HEK293 (cell line): ENCODE data around the gene PDE6B.
A peak's percentile ranks its signal among the peaks of the same experiment; 100 is the strongest.

ENCODE experiments used
- CTCF ChIA-PET: fragments of 350-600 bp; formaldehyde crosslinking; extraction: SDS; loops from one replicate; lab custom pipeline; 2021; ENCODE audit warnings: antibody characterized with exemption; lab: Yijun Ruan, JAX
- POLR2A ChIA-PET: fragments of 300-600 bp; formaldehyde crosslinking; extraction: SDS; loops from one replicate; lab custom pipeline; 2020; ENCODE audit warnings: antibody characterized with exemption, inconsistent platforms; lab: Yijun Ruan, JAX
- H3K27ac ChIP-seq: fragments of 200-500 bp; sonication (Bioruptor generic); 2 replicates; pipeline ENCODE4 v1.5.1; 2014; ENCODE audit warnings: low read depth, low read length, control low read depth, inconsistent platforms; ENCODE audit errors: extremely low read depth
- H3K36me3 ChIP-seq, 2 experiments: fragments of 200-500 bp in 1 of 2; sonication (Bioruptor generic) in 1 of 2; 1 replicate in 1 of 2; 2 replicates in 1 of 2; pipeline ENCODE4 v1.5.1; 2014 to 2017; ENCODE audit warnings: inconsistent platforms in 2 of 2, low read length in 2 of 2; ENCODE audit not compliant: control insufficient read depth in 2 of 2, insufficient read depth in 1 of 2
- H3K4me1 ChIP-seq: fragments of 200-500 bp; sonication (Bioruptor generic); 2 replicates; pipeline ENCODE4 v1.5.1; 2014; ENCODE audit warnings: mild to moderate bottlenecking, low read length, inconsistent platforms; ENCODE audit not compliant: control insufficient read depth, insufficient read depth
- H3K4me3 ChIP-seq: 2 replicates; pipeline ENCODE4 v1.5.1; 2011; ENCODE audit warnings: low read depth, mild to moderate bottlenecking, control low read depth, low read length, moderate library complexity
- H3K9me3 ChIP-seq: fragments of 200-500 bp; sonication (Bioruptor generic); 2 replicates; pipeline ENCODE4 v1.5.1; 2014; ENCODE audit warnings: low read depth, low read length, inconsistent platforms; ENCODE audit not compliant: control insufficient read depth, insufficient read depth
- EGR2 ChIP-seq: fragments of 450-650 bp; formaldehyde crosslinking; IDR thresholded peaks from 2 replicates; pipeline ENCODE4 v1.5.1; 2016; ENCODE audit warnings: low read depth, missing biosample characterization, missing genetic modification characterization
- GLI2 ChIP-seq: fragments of 450-650 bp; formaldehyde crosslinking; IDR thresholded peaks from 2 replicates; pipeline ENCODE4; 2017; ENCODE audit warnings: missing biosample characterization, missing genetic modification characterization, low read depth, borderline replicate concordance
- GLIS2 ChIP-seq: fragments of 450-650 bp; formaldehyde crosslinking; IDR thresholded peaks from 2 replicates; pipeline ENCODE4 v1.5.1; 2016; ENCODE audit warnings: missing biosample characterization, missing genetic modification characterization
- ZFHX2 ChIP-seq: fragments of 450-650 bp; formaldehyde crosslinking; conservative IDR thresholded peaks from 2 replicates; pipeline ENCODE4 v1.5.1; 2016; ENCODE audit warnings: missing biosample characterization, missing genetic modification characterization
- ZNF174 ChIP-seq: fragments of 450-650 bp; formaldehyde crosslinking; IDR thresholded peaks from 2 replicates; pipeline ENCODE4 v1.5.0; 2017; ENCODE audit warnings: missing biosample characterization, mild to moderate bottlenecking, missing genetic modification characterization
- ZNF529 ChIP-seq: fragments of 450-650 bp; formaldehyde crosslinking; IDR thresholded peaks from 2 replicates; pipeline ENCODE4 v1.5.1; 2017; ENCODE audit warnings: missing genetic modification characterization, missing biosample characterization; ENCODE audit not compliant: insufficient replicate concordance
- ZNF600 ChIP-seq: fragments of 450-650 bp; formaldehyde crosslinking; IDR thresholded peaks from 2 replicates; pipeline ENCODE4 v1.5.1; 2016; ENCODE audit warnings: missing biosample characterization, missing genetic modification characterization
- ZNF768 ChIP-seq: fragments of 450-650 bp; formaldehyde crosslinking; IDR thresholded peaks from 2 replicates; pipeline ENCODE4 v1.5.1; 2018; ENCODE audit warnings: missing biosample characterization, mild to moderate bottlenecking, missing genetic modification characterization
- ZNF791 ChIP-seq: fragments of 450-650 bp; formaldehyde crosslinking; IDR thresholded peaks from 2 replicates; pipeline ENCODE4 v1.5.1; 2016; ENCODE audit warnings: missing biosample characterization, missing genetic modification characterization
- TF ChIP-seq, protein P1 (sequence below): fragments of 450-650 bp; formaldehyde crosslinking; IDR thresholded peaks from 2 replicates; pipeline ENCODE4 v1.5.1; 2017; ENCODE audit warnings: missing biosample characterization, mild to moderate bottlenecking, missing genetic modification characterization, moderate library complexity

The PDE6B gene

DNA sequence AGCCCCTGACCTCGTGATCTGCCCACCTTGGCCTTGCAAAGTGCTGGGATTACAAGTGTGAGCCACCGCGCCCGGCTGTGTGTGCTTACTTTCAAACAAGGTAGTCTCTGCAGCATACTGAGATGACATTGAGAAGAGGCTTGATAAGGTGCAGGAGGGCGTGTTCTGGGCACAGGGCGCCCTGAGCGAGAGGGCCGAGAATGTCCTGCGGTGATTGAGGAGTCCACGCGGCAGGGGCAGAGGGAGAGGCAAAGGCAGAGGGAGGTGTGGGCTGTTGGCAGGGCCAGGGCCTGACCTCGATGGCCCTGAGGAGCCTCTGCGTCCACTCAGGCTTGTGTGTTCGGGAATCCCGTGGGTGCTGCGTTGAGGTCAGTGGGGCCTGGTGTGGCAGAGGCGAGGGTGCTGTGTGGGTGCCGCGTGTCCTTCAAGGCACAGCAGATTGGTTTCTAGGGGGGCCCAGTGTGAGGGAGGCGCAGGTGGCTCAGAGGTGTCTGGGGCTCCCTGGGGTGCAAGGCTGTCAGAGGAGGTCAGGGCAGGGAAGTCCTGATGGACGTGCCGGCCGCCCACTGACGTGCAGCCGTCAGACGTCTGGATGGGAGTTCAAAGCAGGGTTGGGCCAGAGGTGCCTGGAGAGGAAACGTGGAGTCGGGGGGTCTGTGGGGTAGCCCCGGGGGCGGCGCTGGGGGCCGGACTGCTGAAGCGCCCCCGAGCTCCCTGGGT, 92.4 kb downstream of the PDE6B start:
- no peaks in the 10 kb centered on the region for H3K4me1 ChIP-seq
- no peaks in the 10 kb centered on the region for H3K9me3 ChIP-seq
- H3K27ac ChIP-seq = no peak overlapping the region
- no peak overlapping the region for H3K4me3 ChIP-seq
- TF ChIP-seq ZNF768 (tag by site-specific recombination) (no peak), EGR2 (peak; percentile 15; the same call in 1 of the 2 replicates), ZFHX2 (0 out of 2 replicates have a peak, but pooled peaks have one; percentile 16), ZNF529 (no peak)
- ChIA-PET CTCF (interaction anchor here (0.7 kb wide), 1 partner anchor 481 kb away, joined by 3 read pairs; no protein-coding TSS in a partner anchor), POLR2A (no interaction called here)
- peaks cover 0 to 30% of the 10 kb centered on the region in 2 experiments; a peak in 1 of 3 replicates for H3K36me3 ChIP-seq

GRCh38 chr4:718460-718859, 93.1 kb downstream of the PDE6B start:
- H3K36me3 ChIP-seq = peaks cover 0 to 32% of the 10 kb centered on the region in 2 experiments; a peak in 1 of 3 replicates
- ChIA-PET CTCF (interaction anchor here (0.6 to 0.7 kb wide), 2 partner anchors 162 to 481 kb away, joined by 3 read pairs; no protein-coding TSS in a partner anchor), POLR2A (no interaction called here)
- H3K9me3 ChIP-seq = no peaks in the 10 kb centered on the region
- H3K4me1 ChIP-seq = no peaks in the 10 kb centered on the region
- H3K4me3 ChIP-seq = no peak overlapping the region
- TF ChIP-seq ZNF174 (tag by site-specific recombination) (no peak), GLI2 (tag by site-specific recombination) (no peak), GLIS2 (tag by site-specific recombination) (no peak), ZNF600 (tag by site-specific recombination) (no peak), ZNF791 (tag by site-specific recombination) (no peak)
- TF ChIP-seq, protein P1, sequence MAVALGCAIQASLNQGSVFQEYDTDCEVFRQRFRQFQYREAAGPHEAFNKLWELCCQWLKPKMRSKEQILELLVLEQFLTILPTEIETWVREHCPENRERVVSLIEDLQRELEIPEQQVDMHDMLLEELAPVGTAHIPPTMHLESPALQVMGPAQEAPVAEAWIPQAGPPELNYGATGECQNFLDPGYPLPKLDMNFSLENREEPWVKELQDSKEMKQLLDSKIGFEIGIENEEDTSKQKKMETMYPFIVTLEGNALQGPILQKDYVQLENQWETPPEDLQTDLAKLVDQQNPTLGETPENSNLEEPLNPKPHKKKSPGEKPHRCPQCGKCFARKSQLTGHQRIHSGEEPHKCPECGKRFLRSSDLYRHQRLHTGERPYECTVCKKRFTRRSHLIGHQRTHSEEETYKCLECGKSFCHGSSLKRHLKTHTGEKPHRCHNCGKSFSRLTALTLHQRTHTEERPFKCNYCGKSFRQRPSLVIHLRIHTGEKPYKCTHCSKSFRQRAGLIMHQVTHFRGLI (tag by site-specific recombination) = no peak
- H3K27ac ChIP-seq = no peak overlapping the region
